Endothelial cell (in vitro differentiated cells): Measurements from ENCODE around the gene RAD51B. TPM values are rescaled to one million over a fixed set of nuclear protein-coding genes. Genes with fewer than 3 reads are reported as not detected.

Experiments
- DNase-seq: peaks from one replicate; pipeline ENCODE4 v3.0.0; 2021; ENCODE audit warnings: low spot score
- H3K27ac Mint-ChIP-seq: one replicate; pipeline ENCODE4 v1.8.0; 2021; ENCODE audit warnings: mixed read lengths, inconsistent platforms; ENCODE audit not compliant: unreplicated experiment
- H3K27me3 Mint-ChIP-seq: one replicate; pipeline ENCODE4 v1.8.0; 2021; ENCODE audit warnings: mild to moderate bottlenecking, moderate library complexity, mixed read lengths, inconsistent platforms; ENCODE audit not compliant: unreplicated experiment
- H3K36me3 Mint-ChIP-seq: one replicate; pipeline ENCODE4 v1.8.0; 2021; ENCODE audit warnings: mild to moderate bottlenecking, low read depth, mixed read lengths, inconsistent platforms; ENCODE audit not compliant: unreplicated experiment
- H3K4me1 Mint-ChIP-seq: one replicate; pipeline ENCODE4 v1.8.0; 2021; ENCODE audit warnings: mild to moderate bottlenecking, mixed read lengths, inconsistent platforms; ENCODE audit not compliant: unreplicated experiment
- H3K4me3 Mint-ChIP-seq: one replicate; pipeline ENCODE4 v1.8.0; 2021; ENCODE audit warnings: mild to moderate bottlenecking, mixed read lengths, inconsistent platforms; ENCODE audit not compliant: unreplicated experiment
- H3K9me3 Mint-ChIP-seq: one replicate; pipeline ENCODE4 v1.8.0; 2021; ENCODE audit warnings: mixed read lengths, inconsistent platforms; ENCODE audit not compliant: unreplicated experiment
- CTCF ChIP-seq: fragments of 200-600 bp; sonication (generic); IDR thresholded peaks from one replicate; pipeline ENCODE4 v1.5.0; 2021; ENCODE audit warnings: antibody characterized with exemption; ENCODE audit not compliant: unreplicated experiment
- total RNA-seq: library from RNA; stranded (reverse); fragmentation: NEBNext Ultra II Directional; extraction: Animal tissue kit (Norgen Biotek cat#: 25700); gene quantifications from one replicate; pipeline ENCODE4 v1.2.1, GENCODE V29; 2021; ENCODE audit not compliant: unreplicated experiment

The RAD51B gene
- total RNA-seq, 1 donor from 2014 or later: 23.5 TPM

GRCh38 chr14:68503186-68503825 lies 683.7 kb downstream of the RAD51B start:
- Mint-ChIP-seq H3K4me3 (no peak overlapping the region), H3K9me3 (no peaks in the 10 kb centered on the region), H3K36me3 (no peaks in the 10 kb centered on the region), H3K27me3 (peaks cover 3% of the 10 kb centered on the region), H3K27ac (peak overlapping the region; percentile 72), H3K4me1 (peaks cover 73% of the 10 kb centered on the region)
- no peak for DNase-seq
- no peak for TF ChIP-seq CTCF

- Mint-ChIP-seq H3K4me3 (no peak overlapping the region), H3K4me1 (peaks cover 59% of the 10 kb centered on the region), H3K27ac (peak overlapping the region; percentile 82), H3K9me3 (no peaks in the 10 kb centered on the region), H3K36me3 (no peaks in the 10 kb centered on the region), H3K27me3 (peaks cover 3% of the 10 kb centered on the region)
- DNase-seq: no peak
- no peak for TF ChIP-seq CTCF
Observed at GRCh38 chr14:68504861-68505260, 685.3 kb downstream of the RAD51B start.

- TF ChIP-seq CTCF: no peak
- peaks cover 52% of the 10 kb centered on the region for H3K4me1 Mint-ChIP-seq
- H3K36me3 Mint-ChIP-seq: no peaks in the 10 kb centered on the region
- H3K27ac Mint-ChIP-seq: peak overlapping the region; percentile 99
- peak; percentile 19 for DNase-seq
- no peak overlapping the region for H3K4me3 Mint-ChIP-seq
- no peaks in the 10 kb centered on the region for H3K9me3 Mint-ChIP-seq
- H3K27me3 Mint-ChIP-seq: peaks cover 3% of the 10 kb centered on the region
Observed at GRCh38 chr14:68506021-68506644, 686.6 kb downstream of the RAD51B start.

- Mint-ChIP-seq H3K36me3 (no peaks in the 10 kb centered on the region), H3K27me3 (peaks cover 3% of the 10 kb centered on the region), H3K4me3 (no peak overlapping the region), H3K27ac (peak overlapping the region; percentile 99), H3K9me3 (no peaks in the 10 kb centered on the region), H3K4me1 (peaks cover 49% of the 10 kb centered on the region)
- TF ChIP-seq CTCF: no peak
- no peak for DNase-seq
Observed at GRCh38 chr14:68506645-68507419, 687.3 kb downstream of the RAD51B start.
